GM23338 (cell line): ENCODE measurements around the gene FOXP1. TPM values are rescaled to one million over a fixed set of nuclear protein-coding genes. Genes with fewer than 3 reads are reported as not detected.

Experiments
- ATAC-seq: fragments of 200-7000 bp; cut with Tn5 transposase; 3 replicates; pipeline ENCODE4 v1.9.1; 2020
- DNase-seq: peaks from one replicate; pipeline ENCODE4 v3.0.0-alpha.2; 2015; ENCODE audit warnings: low spot score
- H2AFZ ChIP-seq: fragments of 200-600 bp; sonication (generic); 2 replicates; pipeline ENCODE4 v1.8.0; 2016; ENCODE audit warnings: antibody characterized with exemption, mild to moderate bottlenecking, moderate library complexity
- H3F3A ChIP-seq: fragments of 200-600 bp; sonication (generic); replicated peaks from 2 replicates; pipeline ENCODE4 v1.8.0; 2017; ENCODE audit warnings: antibody characterized with exemption, mixed run types, low read depth
- H3K27ac ChIP-seq: fragments of 200-600 bp; sonication (generic); 2 replicates; pipeline ENCODE4 v1.6.1; 2016; ENCODE audit warnings: low read depth
- H3K27me3 ChIP-seq: fragments of 200-600 bp; sonication (generic); 2 replicates; pipeline ENCODE4 v1.8.0; 2016; ENCODE audit warnings: mild to moderate bottlenecking, mixed run types, moderate library complexity; ENCODE audit not compliant: insufficient read depth
- H3K36me3 ChIP-seq: fragments of 200-600 bp; sonication (generic); 2 replicates; pipeline ENCODE4 v1.8.0; 2016; ENCODE audit warnings: mild to moderate bottlenecking; ENCODE audit not compliant: insufficient read depth
- H3K4me1 ChIP-seq: fragments of 200-600 bp; sonication (generic); 2 replicates; pipeline ENCODE4 v1.8.0; 2016; ENCODE audit warnings: mild to moderate bottlenecking, moderate library complexity; ENCODE audit not compliant: insufficient read depth
- H3K4me2 ChIP-seq: fragments of 200-600 bp; sonication (generic); 2 replicates; pipeline ENCODE4 v1.7.1; 2017; ENCODE audit warnings: mixed run types
- H3K4me3 ChIP-seq: fragments of 200-600 bp; sonication (generic); 2 replicates; pipeline ENCODE4 v1.6.1; 2016; ENCODE audit warnings: mixed run types
- H3K79me2 ChIP-seq: fragments of 200-600 bp; sonication (generic); replicated peaks from 2 replicates; pipeline ENCODE4 v1.8.0; 2017; ENCODE audit warnings: mild to moderate bottlenecking; ENCODE audit not compliant: insufficient read depth
- H3K9me2 ChIP-seq: fragments of 200-600 bp; sonication (generic); 2 replicates; pipeline ENCODE4 v1.8.0; 2017; ENCODE audit not compliant: insufficient read depth
- H4K20me1 ChIP-seq: fragments of 200-600 bp; sonication (generic); replicated peaks from 2 replicates; pipeline ENCODE4 v1.8.0; 2017; ENCODE audit warnings: mild to moderate bottlenecking; ENCODE audit not compliant: insufficient read depth
- H3K27ac Mint-ChIP-seq: 2 replicates; pipeline ENCODE4 v1.8.0; 2020; ENCODE audit warnings: inconsistent platforms, mild to moderate bottlenecking, moderate library complexity, mixed read lengths
- H3K27me3 Mint-ChIP-seq: 3 replicates; pipeline ENCODE4 v1.8.0; 2022; ENCODE audit warnings: low read depth, mild to moderate bottlenecking, moderate library complexity, mixed read lengths, inconsistent platforms; ENCODE audit not compliant: insufficient read depth, poor library complexity
- H3K36me3 Mint-ChIP-seq: 3 replicates; pipeline ENCODE4 v1.8.0; 2021; ENCODE audit warnings: low read depth, mild to moderate bottlenecking, inconsistent platforms, moderate library complexity, mixed read lengths
- H3K4me1 Mint-ChIP-seq: 3 replicates; pipeline ENCODE4 v1.8.0; 2020; ENCODE audit warnings: mild to moderate bottlenecking, inconsistent platforms, mixed read lengths
- H3K4me3 Mint-ChIP-seq: 3 replicates; pipeline ENCODE4 v1.8.0; 2021; ENCODE audit warnings: moderate library complexity, mild to moderate bottlenecking, inconsistent platforms, mixed read lengths
- H3K9me3 Mint-ChIP-seq: 3 replicates; pipeline ENCODE4 v1.8.0; 2020; ENCODE audit warnings: moderate library complexity, mild to moderate bottlenecking, inconsistent platforms, mixed read lengths
- CREB1 ChIP-seq: fragments of 250-450 bp; sonication (Bioruptor Pico); IDR thresholded peaks from 2 replicates; pipeline ENCODE4 v1.5.0; 2020; ENCODE audit warnings: low read depth, mild to moderate bottlenecking, moderate library complexity
- EZH2 ChIP-seq: fragments of 200-600 bp; sonication (generic); IDR thresholded peaks from one replicate; pipeline ENCODE4 v1.8.0; 2017; ENCODE audit warnings: antibody characterized with exemption, mild to moderate bottlenecking, low read depth; ENCODE audit not compliant: unreplicated experiment
- EZH2phosphoT487 ChIP-seq: fragments of 200-600 bp; sonication (generic); IDR thresholded peaks from one replicate; pipeline ENCODE4 v1.8.1; 2018; ENCODE audit warnings: antibody characterized with exemption; ENCODE audit not compliant: unreplicated experiment
- JUNB ChIP-seq: IDR thresholded peaks from one replicate; pipeline ENCODE4 v1.6.1; 2016; ENCODE audit warnings: antibody characterized with exemption; ENCODE audit not compliant: unreplicated experiment
- POLR2AphosphoS5 ChIP-seq: IDR thresholded peaks from 2 replicates; pipeline ENCODE4 v1.6.1; 2016; ENCODE audit warnings: antibody characterized with exemption, low read depth
- STAT1 ChIP-seq: IDR thresholded peaks from one replicate; pipeline ENCODE4 v1.6.1; 2016; ENCODE audit warnings: antibody characterized with exemption; ENCODE audit not compliant: unreplicated experiment
- ZNF114 ChIP-seq: fragments of 250-450 bp; sonication (Bioruptor Pico); IDR thresholded peaks from 2 replicates; pipeline ENCODE4 v1.5.0; 2020; ENCODE audit warnings: mild to moderate bottlenecking, moderate library complexity
- ZNF331 ChIP-seq: fragments of 250-450 bp; sonication (Bioruptor Pico); IDR thresholded peaks from 2 replicates; pipeline ENCODE4 v1.5.0; 2020; ENCODE audit warnings: low read depth, mild to moderate bottlenecking, moderate library complexity
- polyA plus RNA-seq: library from polyadenylated mRNA; unstranded; fragments of >200 nt; fragmentation: Nextera tagmentation; extraction: Ambion mirVana; gene quantifications from 2 replicates; pipeline ENCODE4 v1.2.1, GENCODE V29; 2016
- total RNA-seq: library from RNA; depleted of rRNA; stranded (reverse); fragments of >200 nt; shearing (Covaris generic); gene quantifications from 2 replicates; pipeline ENCODE4 v1.2.3, GENCODE V29; 2014
- TF ChIP-seq, protein P1 (sequence below), 2 experiments: fragments of 200-600 bp in 1 of 2; sonication (generic) in 1 of 2; conservative IDR thresholded peaks; 2 replicates each; pipeline versions ENCODE4 v1.5.1 to v1.6.1; 2016 to 2017; ENCODE audit warnings: antibody characterized with exemption in 2 of 2, low read depth in 2 of 2, mild to moderate bottlenecking in 2 of 2, moderate library complexity in 1 of 2
- TF ChIP-seq, protein P2 (sequence below): IDR thresholded peaks from 2 replicates; pipeline ENCODE4 v1.6.1; 2016; ENCODE audit warnings: antibody characterized with exemption
- TF ChIP-seq, protein P3 (sequence below): IDR thresholded peaks from one replicate; pipeline ENCODE4 v1.6.1; 2018; ENCODE audit warnings: antibody characterized with exemption; ENCODE audit not compliant: unreplicated experiment
- TF ChIP-seq, protein P4 (sequence below): fragments of 250-450 bp; sonication (Bioruptor Pico); IDR thresholded peaks from 2 replicates; pipeline ENCODE4 v1.5.0; 2020; ENCODE audit warnings: mild to moderate bottlenecking, moderate library complexity

The FOXP1 gene
- total and polyA plus RNA-seq, 2 experiments from 2014 or later = 32.9 to 35.5 TPM

DNA sequence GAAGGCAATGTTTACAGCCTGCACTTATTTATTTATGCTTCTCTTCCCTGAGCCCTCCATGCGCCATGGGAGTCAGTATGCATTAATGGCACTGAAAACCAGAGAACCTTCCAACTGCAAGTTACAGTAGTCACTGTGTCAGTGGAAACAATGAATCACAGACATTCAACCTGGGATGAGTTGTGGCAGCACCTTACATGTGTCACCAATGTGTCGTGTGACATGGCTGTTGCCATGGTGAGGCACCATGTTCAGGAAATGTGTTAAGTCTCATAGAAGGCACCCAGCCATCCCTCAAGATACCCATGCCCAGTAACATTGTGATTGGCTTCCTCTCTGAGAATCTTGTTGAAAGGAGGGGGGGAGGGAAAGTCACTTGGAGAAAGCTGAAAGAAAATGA is 105.0 kb downstream of the FOXP1 start:
- ATAC-seq (no peak), DNase-seq (no peak)
- H2AFZ ChIP-seq = no peak overlapping the region
- Mint-ChIP-seq H3K27ac (no peak overlapping the region), H3K27me3 (peaks cover 2% of the 10 kb centered on the region), H3K4me3 (no peak overlapping the region), H3K36me3 (peaks cover 22% of the 10 kb centered on the region), H3K4me1 (peaks cover 15% of the 10 kb centered on the region), H3K9me3 (peaks cover 22% of the 10 kb centered on the region)
- no peaks in the 10 kb centered on the region for H3K27me3 ChIP-seq
- H3K4me1 ChIP-seq = peaks cover 11% of the 10 kb centered on the region
- H3K79me2 ChIP-seq = no peaks in the 10 kb centered on the region
- 0 out of 2 replicates have a peak, but pooled peaks cover 3% of the 10 kb centered on the region for H3K36me3 ChIP-seq
- H3K4me3 ChIP-seq = no peak overlapping the region
- TF ChIP-seq EZH2phosphoT487 (no peak), STAT1 (no peak), JUNB (no peak), CREB1 (no peak), POLR2AphosphoS5 (no peak), EZH2 (no peak), ZNF331 (CRISPR knock-in tag) (no peak), ZNF114 (CRISPR knock-in tag) (no peak)
- TF ChIP-seq, protein P1, sequence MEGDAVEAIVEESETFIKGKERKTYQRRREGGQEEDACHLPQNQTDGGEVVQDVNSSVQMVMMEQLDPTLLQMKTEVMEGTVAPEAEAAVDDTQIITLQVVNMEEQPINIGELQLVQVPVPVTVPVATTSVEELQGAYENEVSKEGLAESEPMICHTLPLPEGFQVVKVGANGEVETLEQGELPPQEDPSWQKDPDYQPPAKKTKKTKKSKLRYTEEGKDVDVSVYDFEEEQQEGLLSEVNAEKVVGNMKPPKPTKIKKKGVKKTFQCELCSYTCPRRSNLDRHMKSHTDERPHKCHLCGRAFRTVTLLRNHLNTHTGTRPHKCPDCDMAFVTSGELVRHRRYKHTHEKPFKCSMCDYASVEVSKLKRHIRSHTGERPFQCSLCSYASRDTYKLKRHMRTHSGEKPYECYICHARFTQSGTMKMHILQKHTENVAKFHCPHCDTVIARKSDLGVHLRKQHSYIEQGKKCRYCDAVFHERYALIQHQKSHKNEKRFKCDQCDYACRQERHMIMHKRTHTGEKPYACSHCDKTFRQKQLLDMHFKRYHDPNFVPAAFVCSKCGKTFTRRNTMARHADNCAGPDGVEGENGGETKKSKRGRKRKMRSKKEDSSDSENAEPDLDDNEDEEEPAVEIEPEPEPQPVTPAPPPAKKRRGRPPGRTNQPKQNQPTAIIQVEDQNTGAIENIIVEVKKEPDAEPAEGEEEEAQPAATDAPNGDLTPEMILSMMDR (conservative IDR thresholded peaks at IDR 0.05; ENCODE audit: low read depth in 2 of 2) = no peak
- TF ChIP-seq, protein P2, sequence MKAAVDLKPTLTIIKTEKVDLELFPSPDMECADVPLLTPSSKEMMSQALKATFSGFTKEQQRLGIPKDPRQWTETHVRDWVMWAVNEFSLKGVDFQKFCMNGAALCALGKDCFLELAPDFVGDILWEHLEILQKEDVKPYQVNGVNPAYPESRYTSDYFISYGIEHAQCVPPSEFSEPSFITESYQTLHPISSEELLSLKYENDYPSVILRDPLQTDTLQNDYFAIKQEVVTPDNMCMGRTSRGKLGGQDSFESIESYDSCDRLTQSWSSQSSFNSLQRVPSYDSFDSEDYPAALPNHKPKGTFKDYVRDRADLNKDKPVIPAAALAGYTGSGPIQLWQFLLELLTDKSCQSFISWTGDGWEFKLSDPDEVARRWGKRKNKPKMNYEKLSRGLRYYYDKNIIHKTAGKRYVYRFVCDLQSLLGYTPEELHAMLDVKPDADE = no peak
- TF ChIP-seq, protein P3, sequence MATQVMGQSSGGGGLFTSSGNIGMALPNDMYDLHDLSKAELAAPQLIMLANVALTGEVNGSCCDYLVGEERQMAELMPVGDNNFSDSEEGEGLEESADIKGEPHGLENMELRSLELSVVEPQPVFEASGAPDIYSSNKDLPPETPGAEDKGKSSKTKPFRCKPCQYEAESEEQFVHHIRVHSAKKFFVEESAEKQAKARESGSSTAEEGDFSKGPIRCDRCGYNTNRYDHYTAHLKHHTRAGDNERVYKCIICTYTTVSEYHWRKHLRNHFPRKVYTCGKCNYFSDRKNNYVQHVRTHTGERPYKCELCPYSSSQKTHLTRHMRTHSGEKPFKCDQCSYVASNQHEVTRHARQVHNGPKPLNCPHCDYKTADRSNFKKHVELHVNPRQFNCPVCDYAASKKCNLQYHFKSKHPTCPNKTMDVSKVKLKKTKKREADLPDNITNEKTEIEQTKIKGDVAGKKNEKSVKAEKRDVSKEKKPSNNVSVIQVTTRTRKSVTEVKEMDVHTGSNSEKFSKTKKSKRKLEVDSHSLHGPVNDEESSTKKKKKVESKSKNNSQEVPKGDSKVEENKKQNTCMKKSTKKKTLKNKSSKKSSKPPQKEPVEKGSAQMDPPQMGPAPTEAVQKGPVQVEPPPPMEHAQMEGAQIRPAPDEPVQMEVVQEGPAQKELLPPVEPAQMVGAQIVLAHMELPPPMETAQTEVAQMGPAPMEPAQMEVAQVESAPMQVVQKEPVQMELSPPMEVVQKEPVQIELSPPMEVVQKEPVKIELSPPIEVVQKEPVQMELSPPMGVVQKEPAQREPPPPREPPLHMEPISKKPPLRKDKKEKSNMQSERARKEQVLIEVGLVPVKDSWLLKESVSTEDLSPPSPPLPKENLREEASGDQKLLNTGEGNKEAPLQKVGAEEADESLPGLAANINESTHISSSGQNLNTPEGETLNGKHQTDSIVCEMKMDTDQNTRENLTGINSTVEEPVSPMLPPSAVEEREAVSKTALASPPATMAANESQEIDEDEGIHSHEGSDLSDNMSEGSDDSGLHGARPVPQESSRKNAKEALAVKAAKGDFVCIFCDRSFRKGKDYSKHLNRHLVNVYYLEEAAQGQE = no peak
- TF ChIP-seq, protein P4, sequence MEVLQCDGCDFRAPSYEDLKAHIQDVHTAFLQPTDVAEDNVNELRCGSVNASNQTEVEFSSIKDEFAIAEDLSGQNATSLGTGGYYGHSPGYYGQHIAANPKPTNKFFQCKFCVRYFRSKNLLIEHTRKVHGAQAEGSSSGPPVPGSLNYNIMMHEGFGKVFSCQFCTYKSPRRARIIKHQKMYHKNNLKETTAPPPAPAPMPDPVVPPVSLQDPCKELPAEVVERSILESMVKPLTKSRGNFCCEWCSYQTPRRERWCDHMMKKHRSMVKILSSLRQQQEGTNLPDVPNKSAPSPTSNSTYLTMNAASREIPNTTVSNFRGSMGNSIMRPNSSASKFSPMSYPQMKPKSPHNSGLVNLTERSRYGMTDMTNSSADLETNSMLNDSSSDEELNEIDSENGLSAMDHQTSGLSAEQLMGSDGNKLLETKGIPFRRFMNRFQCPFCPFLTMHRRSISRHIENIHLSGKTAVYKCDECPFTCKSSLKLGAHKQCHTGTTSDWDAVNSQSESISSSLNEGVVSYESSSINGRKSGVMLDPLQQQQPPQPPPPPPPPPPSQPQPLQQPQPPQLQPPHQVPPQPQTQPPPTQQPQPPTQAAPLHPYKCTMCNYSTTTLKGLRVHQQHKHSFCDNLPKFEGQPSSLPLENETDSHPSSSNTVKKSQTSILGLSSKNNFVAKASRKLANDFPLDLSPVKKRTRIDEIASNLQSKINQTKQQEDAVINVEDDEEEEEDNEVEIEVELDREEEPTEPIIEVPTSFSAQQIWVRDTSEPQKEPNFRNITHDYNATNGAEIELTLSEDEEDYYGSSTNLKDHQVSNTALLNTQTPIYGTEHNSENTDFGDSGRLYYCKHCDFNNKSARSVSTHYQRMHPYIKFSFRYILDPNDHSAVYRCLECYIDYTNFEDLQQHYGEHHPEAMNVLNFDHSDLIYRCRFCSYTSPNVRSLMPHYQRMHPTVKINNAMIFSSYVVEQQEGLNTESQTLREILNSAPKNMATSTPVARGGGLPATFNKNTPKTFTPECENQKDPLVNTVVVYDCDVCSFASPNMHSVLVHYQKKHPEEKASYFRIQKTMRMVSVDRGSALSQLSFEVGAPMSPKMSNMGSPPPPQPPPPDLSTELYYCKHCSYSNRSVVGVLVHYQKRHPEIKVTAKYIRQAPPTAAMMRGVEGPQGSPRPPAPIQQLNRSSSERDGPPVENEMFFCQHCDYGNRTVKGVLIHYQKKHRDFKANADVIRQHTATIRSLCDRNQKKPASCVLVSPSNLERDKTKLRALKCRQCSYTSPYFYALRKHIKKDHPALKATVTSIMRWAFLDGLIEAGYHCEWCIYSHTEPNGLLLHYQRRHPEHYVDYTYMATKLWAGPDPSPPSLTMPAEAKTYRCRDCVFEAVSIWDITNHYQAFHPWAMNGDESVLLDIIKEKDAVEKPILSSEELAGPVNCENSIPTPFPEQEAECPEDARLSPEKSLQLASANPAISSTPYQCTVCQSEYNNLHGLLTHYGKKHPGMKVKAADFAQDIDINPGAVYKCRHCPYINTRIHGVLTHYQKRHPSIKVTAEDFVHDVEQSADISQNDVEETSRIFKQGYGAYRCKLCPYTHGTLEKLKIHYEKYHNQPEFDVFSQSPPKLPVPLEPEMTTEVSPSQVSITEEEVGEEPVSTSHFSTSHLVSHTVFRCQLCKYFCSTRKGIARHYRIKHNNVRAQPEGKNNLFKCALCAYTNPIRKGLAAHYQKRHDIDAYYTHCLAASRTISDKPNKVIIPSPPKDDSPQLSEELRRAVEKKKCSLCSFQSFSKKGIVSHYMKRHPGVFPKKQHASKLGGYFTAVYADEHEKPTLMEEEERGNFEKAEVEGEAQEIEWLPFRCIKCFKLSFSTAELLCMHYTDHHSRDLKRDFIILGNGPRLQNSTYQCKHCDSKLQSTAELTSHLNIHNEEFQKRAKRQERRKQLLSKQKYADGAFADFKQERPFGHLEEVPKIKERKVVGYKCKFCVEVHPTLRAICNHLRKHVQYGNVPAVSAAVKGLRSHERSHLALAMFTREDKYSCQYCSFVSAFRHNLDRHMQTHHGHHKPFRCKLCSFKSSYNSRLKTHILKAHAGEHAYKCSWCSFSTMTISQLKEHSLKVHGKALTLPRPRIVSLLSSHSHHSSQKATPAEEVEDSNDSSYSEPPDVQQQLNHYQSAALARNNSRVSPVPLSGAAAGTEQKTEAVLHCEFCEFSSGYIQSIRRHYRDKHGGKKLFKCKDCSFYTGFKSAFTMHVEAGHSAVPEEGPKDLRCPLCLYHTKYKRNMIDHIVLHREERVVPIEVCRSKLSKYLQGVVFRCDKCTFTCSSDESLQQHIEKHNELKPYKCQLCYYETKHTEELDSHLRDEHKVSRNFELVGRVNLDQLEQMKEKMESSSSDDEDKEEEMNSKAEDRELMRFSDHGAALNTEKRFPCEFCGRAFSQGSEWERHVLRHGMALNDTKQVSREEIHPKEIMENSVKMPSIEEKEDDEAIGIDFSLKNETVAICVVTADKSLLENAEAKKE (CRISPR knock-in tag) = no peak
- H3K27ac ChIP-seq = no peak overlapping the region
- no peak overlapping the region for H3K4me2 ChIP-seq
- H3K9me2 ChIP-seq = peaks cover 7% of the 10 kb centered on the region; the same call in 1 of the 2 replicates
- H3F3A ChIP-seq = no peaks in the 10 kb centered on the region
- no peaks in the 10 kb centered on the region for H4K20me1 ChIP-seq
